Testis (tissue), 2 donors: ENCODE measurements around the gene WDHD1.

Experiments used
- POLR2A ChIP-seq: fragments of 450-650 bp; IDR thresholded peaks from one replicate; pipeline ENCODE4 v1.6.1; 2017; ENCODE audit warnings: antibody characterized with exemption, mild to moderate bottlenecking, moderate library complexity
- TF ChIP-seq, protein P1 (sequence below), 3 experiments: fragments of 450-650 bp in 2 of 3; fragments of 200-600 bp in 1 of 3; sonication (generic) in 1 of 3; IDR thresholded peaks; one replicate each; pipeline ENCODE4 v1.5.1; 2016 to 2019; ENCODE audit warnings: antibody characterized with exemption in 3 of 3, mild to moderate bottlenecking in 2 of 3, moderate library complexity in 1 of 3

DNA sequence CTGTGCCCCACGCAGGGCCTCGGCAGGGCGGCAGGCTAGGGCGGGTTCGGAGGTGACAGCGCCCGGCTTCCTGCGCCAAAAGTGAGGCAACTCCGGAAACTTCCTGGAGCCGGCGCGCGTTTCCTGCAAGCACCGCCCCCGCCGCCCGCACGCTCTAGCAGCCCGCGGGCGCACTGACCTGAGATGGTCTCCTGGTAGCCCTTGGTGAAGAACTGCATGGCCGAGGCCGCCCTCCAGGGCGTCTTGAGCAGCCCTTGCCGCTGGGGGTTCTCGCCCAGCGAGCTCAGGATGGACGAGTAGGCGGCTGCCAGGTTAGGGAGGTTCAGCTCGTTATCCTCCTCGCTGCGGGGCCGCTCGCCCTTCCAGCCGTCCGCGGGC lies 124.8 kb downstream of the WDHD1 start:
- TF ChIP-seq, protein P1, sequence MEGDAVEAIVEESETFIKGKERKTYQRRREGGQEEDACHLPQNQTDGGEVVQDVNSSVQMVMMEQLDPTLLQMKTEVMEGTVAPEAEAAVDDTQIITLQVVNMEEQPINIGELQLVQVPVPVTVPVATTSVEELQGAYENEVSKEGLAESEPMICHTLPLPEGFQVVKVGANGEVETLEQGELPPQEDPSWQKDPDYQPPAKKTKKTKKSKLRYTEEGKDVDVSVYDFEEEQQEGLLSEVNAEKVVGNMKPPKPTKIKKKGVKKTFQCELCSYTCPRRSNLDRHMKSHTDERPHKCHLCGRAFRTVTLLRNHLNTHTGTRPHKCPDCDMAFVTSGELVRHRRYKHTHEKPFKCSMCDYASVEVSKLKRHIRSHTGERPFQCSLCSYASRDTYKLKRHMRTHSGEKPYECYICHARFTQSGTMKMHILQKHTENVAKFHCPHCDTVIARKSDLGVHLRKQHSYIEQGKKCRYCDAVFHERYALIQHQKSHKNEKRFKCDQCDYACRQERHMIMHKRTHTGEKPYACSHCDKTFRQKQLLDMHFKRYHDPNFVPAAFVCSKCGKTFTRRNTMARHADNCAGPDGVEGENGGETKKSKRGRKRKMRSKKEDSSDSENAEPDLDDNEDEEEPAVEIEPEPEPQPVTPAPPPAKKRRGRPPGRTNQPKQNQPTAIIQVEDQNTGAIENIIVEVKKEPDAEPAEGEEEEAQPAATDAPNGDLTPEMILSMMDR (IDR thresholded peaks at IDR 0.05): no peak
- no peak for TF ChIP-seq POLR2A
